H9 (cell line): ENCODE results near the gene ETV7. TPM values are rescaled to one million over a fixed set of nuclear protein-coding genes. Genes with fewer than 3 reads are reported as not detected.

Source experiments
- DNase-seq: peaks from one replicate; pipeline ENCODE4 v3.0.0-alpha.2; 2017
- H2AFZ ChIP-seq: one replicate; pipeline ENCODE4 v1.6.1; 2013; ENCODE audit warnings: mild to moderate bottlenecking, low read length, control low read depth, moderate library complexity
- H2AK5ac ChIP-seq: 2 replicates; pipeline ENCODE4 v1.6.1; 2013; ENCODE audit warnings: low read length, control low read depth, mixed read lengths; ENCODE audit not compliant: insufficient read length
- H2BK120ac ChIP-seq: one replicate; pipeline ENCODE4 v1.6.1; 2013; ENCODE audit warnings: low read depth, mild to moderate bottlenecking, low read length, control low read depth, inconsistent platforms; ENCODE audit not compliant: poor library complexity, severe bottlenecking
- H2BK12ac ChIP-seq: 2 replicates; pipeline ENCODE4 v1.6.1; 2013; ENCODE audit warnings: low read length, control low read depth, mixed read lengths, low read depth; ENCODE audit not compliant: insufficient read length
- H2BK15ac ChIP-seq: 2 replicates; pipeline ENCODE4 v1.6.1; 2013; ENCODE audit warnings: low read depth, low read length, control low read depth
- H2BK20ac ChIP-seq: one replicate; pipeline ENCODE4 v1.6.1; 2013; ENCODE audit warnings: low read depth, mild to moderate bottlenecking, low read length, control low read depth, inconsistent platforms; ENCODE audit not compliant: poor library complexity, severe bottlenecking
- H2BK5ac ChIP-seq: 2 replicates; pipeline ENCODE4 v1.6.1; 2013; ENCODE audit warnings: low read length, control low read depth, mixed read lengths; ENCODE audit not compliant: insufficient read length
- H3K14ac ChIP-seq: 2 replicates; pipeline ENCODE4 v1.6.1; 2013; ENCODE audit warnings: low read length, control low read depth; ENCODE audit not compliant: insufficient read depth
- H3K18ac ChIP-seq: 2 replicates; pipeline ENCODE4 v1.6.1; 2013; ENCODE audit warnings: low read depth, mild to moderate bottlenecking, mixed read lengths, low read length, control low read depth; ENCODE audit not compliant: insufficient read length
- H3K23ac ChIP-seq: 2 replicates; pipeline ENCODE4 v1.6.1; 2013; ENCODE audit warnings: low read length, control low read depth, mixed read lengths, low read depth; ENCODE audit not compliant: insufficient read length
- H3K23me2 ChIP-seq: 2 replicates; pipeline ENCODE4 v1.6.1; 2013; ENCODE audit warnings: low read depth, mild to moderate bottlenecking, mixed read lengths, low read length, control low read depth; ENCODE audit not compliant: insufficient read length, poor library complexity, severe bottlenecking
- H3K27ac ChIP-seq: 2 replicates; pipeline ENCODE4 v1.5.1; 2013; ENCODE audit warnings: low read length, control low read depth, mixed read lengths, low read depth; ENCODE audit not compliant: insufficient read length
- H3K27me3 ChIP-seq: 2 replicates; pipeline ENCODE4 v1.6.1; 2013; ENCODE audit warnings: low read length, control low read depth, inconsistent platforms; ENCODE audit not compliant: insufficient read depth
- H3K4ac ChIP-seq: 2 replicates; pipeline ENCODE4 v1.6.1; 2013; ENCODE audit warnings: low read depth, mild to moderate bottlenecking, control low read depth, inconsistent platforms, low read length, moderate library complexity
- H3K4me1 ChIP-seq: 2 replicates; pipeline ENCODE4 v1.6.1; 2013; ENCODE audit warnings: low read length, control low read depth, inconsistent platforms; ENCODE audit not compliant: insufficient read depth
- H3K4me2 ChIP-seq: 2 replicates; pipeline ENCODE4 v1.6.1; 2013; ENCODE audit warnings: low read length, control low read depth, mixed read lengths; ENCODE audit not compliant: insufficient read length, insufficient read depth
- H3K56ac ChIP-seq: 2 replicates; pipeline ENCODE4 v1.6.1; 2013; ENCODE audit warnings: low read depth, mild to moderate bottlenecking, mixed read lengths, low read length, control low read depth; ENCODE audit not compliant: insufficient read length
- H3K79me1 ChIP-seq: 2 replicates; pipeline ENCODE4 v1.6.1; 2013; ENCODE audit warnings: low read depth, mild to moderate bottlenecking, moderate library complexity, low read length, control low read depth, inconsistent platforms; ENCODE audit not compliant: insufficient read depth, poor library complexity, severe bottlenecking
- H3K79me2 ChIP-seq: 2 replicates; pipeline ENCODE4 v1.6.1; 2013; ENCODE audit warnings: low read length, control low read depth, inconsistent platforms; ENCODE audit not compliant: insufficient read depth
- H3K9ac ChIP-seq: 2 replicates; pipeline ENCODE4 v1.6.1; 2013; ENCODE audit warnings: low read length, control low read depth, mixed read lengths; ENCODE audit not compliant: insufficient read length; ENCODE audit errors: extremely low read depth
- H3K9me3 ChIP-seq: one replicate; pipeline ENCODE4 v1.6.1; 2013; ENCODE audit warnings: low read depth, low read length, inconsistent platforms; ENCODE audit not compliant: control insufficient read depth
- H3T11ph ChIP-seq: one replicate; pipeline ENCODE4 v1.6.1; 2013; ENCODE audit warnings: mild to moderate bottlenecking, low read length, control low read depth, inconsistent platforms
- H4K20me1 ChIP-seq: one replicate; pipeline ENCODE4 v1.6.1; 2013; ENCODE audit not compliant: control insufficient read depth, insufficient read length, insufficient read depth
- H4K5ac ChIP-seq: 2 replicates; pipeline ENCODE4 v1.6.1; 2013; ENCODE audit warnings: low read depth, mild to moderate bottlenecking, mixed read lengths, low read length, control low read depth; ENCODE audit not compliant: insufficient read length
- H4K8ac ChIP-seq: replicated peaks from 2 replicates; pipeline ENCODE4 v1.6.1; 2013; ENCODE audit warnings: low read length, control low read depth, mixed read lengths, low read depth; ENCODE audit not compliant: insufficient read length
- H4K91ac ChIP-seq: 2 replicates; pipeline ENCODE4 v1.6.1; 2013; ENCODE audit warnings: low read depth, mild to moderate bottlenecking, moderate library complexity, mixed read lengths, low read length, control low read depth; ENCODE audit not compliant: insufficient read length
- H3K27ac Mint-ChIP-seq, 3 experiments: 2 replicates in 2 of 3; 3 replicates in 1 of 3; pipeline ENCODE4 v1.8.0; 2020 to 2021; ENCODE audit warnings: mixed read lengths in 3 of 3, mild to moderate bottlenecking in 1 of 3, moderate library complexity in 1 of 3
- H3K27me3 Mint-ChIP-seq: 2 replicates; pipeline ENCODE4 v1.8.0; 2021; ENCODE audit warnings: low read depth, mild to moderate bottlenecking, moderate library complexity, mixed read lengths
- H3K36me3 Mint-ChIP-seq, 3 experiments: 2 replicates in 2 of 3; 3 replicates in 1 of 3; pipeline ENCODE4 v1.8.0; 2020 to 2021; ENCODE audit warnings: low read depth in 3 of 3, mixed read lengths in 3 of 3; ENCODE audit not compliant: insufficient read depth in 1 of 3
- H3K4me1 Mint-ChIP-seq, 2 experiments: 2 replicates each; pipeline ENCODE4 v1.8.0; 2020; ENCODE audit warnings: mixed read lengths in 2 of 2
- H3K4me3 Mint-ChIP-seq, 2 experiments: 2 replicates in 1 of 2; 3 replicates in 1 of 2; pipeline ENCODE4 v1.8.0; 2020 to 2021; ENCODE audit warnings: mild to moderate bottlenecking in 2 of 2, mixed read lengths in 2 of 2, moderate library complexity in 1 of 2
- H3K9me3 Mint-ChIP-seq, 2 experiments: 2 replicates in 1 of 2; 3 replicates in 1 of 2; pipeline ENCODE4 v1.8.0; 2020; ENCODE audit warnings: mild to moderate bottlenecking in 2 of 2, mixed read lengths in 2 of 2, moderate library complexity in 1 of 2
- WGBS: extraction: QIAGEN DNeasy Blood & Tissue Kit; methylation state at CpG from one replicate; pipeline ENCODE4 v1.1.7; 2013; ENCODE audit warnings: missing lambda C conversion rate, low lambda C conversion rate, mixed read lengths; ENCODE audit not compliant: insufficient read length; ENCODE audit errors: extremely low coverage; 5-methylcytosine and 5-hydroxymethylcytosine counted together
- total RNA-seq: library from RNA; stranded (reverse); gene quantifications from 2 replicates; pipeline ENCODE4 v1.2.1, GENCODE V29; 2021
- TF ChIP-seq, protein P1 (sequence below): fragments of 200-600 bp; sonication (generic); conservative IDR thresholded peaks from 3 replicates; pipeline ENCODE4 v1.8.0; 2021; ENCODE audit warnings: antibody characterized with exemption, mild to moderate bottlenecking

ETV7 gene
- total RNA-seq, 1 experiment from 2014 or later: 0.92 TPM

DNA sequence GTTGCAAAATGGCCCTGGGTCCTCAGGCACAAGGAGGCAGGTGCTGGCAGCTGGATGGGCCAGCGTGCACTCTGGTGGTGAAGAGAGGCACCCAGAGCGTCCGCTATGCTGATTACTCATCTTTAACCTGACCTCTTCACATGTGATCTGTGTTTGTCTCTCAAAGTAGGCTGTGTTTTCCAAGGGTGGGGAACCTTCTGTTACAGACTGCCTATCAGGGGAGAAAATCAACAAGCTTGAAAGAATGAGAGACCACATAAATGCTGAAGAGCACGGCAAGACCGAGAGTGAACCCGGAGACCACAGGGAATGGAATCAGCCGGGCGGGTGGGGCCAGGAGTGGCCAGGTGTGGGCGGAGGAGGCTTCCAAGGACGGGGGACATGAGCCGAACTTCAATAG lies 67.0 kb downstream of the ETV7 start:
- Histone ChIP-seq H3K18ac (no peak overlapping the region), H2AFZ (no peak overlapping the region), H2BK20ac (no peak overlapping the region), H4K20me1 (no peaks in the 10 kb centered on the region), H3K27ac (no peak overlapping the region), H3K79me1 (no peaks in the 10 kb centered on the region), H3K4me2 (no peak overlapping the region), H2AK5ac (no peak overlapping the region), H3K4me1 (no peaks in the 10 kb centered on the region), H2BK15ac (no peak overlapping the region), H3K4ac (no peak overlapping the region), H3K27me3 (no peaks in the 10 kb centered on the region), H4K8ac (no peak overlapping the region), H3K9me3 (no peaks in the 10 kb centered on the region), H3T11ph (no peak overlapping the region), H4K91ac (no peak overlapping the region), H2BK120ac (no peak overlapping the region), H3K56ac (no peak overlapping the region), H3K14ac (no peak overlapping the region), H3K23me2 (no peaks in the 10 kb centered on the region), H3K23ac (no peak overlapping the region), H2BK5ac (no peak overlapping the region), H3K79me2 (no peaks in the 10 kb centered on the region), H2BK12ac (no peak overlapping the region), H4K5ac (no peak overlapping the region), H3K9ac (no peak overlapping the region)
- Mint-ChIP-seq H3K4me3 (no peak overlapping the region), H3K27me3 (peaks cover 6% of the 10 kb centered on the region), H3K9me3 (no peaks in the 10 kb centered on the region; a peak in 1 of 5 replicates), H3K27ac (no peak overlapping the region), H3K36me3 (no peaks in the 10 kb centered on the region), H3K4me1 (peaks cover 14 to 35% of the 10 kb centered on the region in 2 experiments)
- no CpG with 5 or more reads among the region's 11 CpGs for WGBS
- TF ChIP-seq, protein P1, sequence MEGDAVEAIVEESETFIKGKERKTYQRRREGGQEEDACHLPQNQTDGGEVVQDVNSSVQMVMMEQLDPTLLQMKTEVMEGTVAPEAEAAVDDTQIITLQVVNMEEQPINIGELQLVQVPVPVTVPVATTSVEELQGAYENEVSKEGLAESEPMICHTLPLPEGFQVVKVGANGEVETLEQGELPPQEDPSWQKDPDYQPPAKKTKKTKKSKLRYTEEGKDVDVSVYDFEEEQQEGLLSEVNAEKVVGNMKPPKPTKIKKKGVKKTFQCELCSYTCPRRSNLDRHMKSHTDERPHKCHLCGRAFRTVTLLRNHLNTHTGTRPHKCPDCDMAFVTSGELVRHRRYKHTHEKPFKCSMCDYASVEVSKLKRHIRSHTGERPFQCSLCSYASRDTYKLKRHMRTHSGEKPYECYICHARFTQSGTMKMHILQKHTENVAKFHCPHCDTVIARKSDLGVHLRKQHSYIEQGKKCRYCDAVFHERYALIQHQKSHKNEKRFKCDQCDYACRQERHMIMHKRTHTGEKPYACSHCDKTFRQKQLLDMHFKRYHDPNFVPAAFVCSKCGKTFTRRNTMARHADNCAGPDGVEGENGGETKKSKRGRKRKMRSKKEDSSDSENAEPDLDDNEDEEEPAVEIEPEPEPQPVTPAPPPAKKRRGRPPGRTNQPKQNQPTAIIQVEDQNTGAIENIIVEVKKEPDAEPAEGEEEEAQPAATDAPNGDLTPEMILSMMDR: no peak
- no peak for DNase-seq
